HL-60 (cell line): ENCODE results near the gene MDM1.

ENCODE experiments used
- CTCF ChIP-seq: IDR thresholded peaks from one replicate; pipeline ENCODE4 v1.5.1; 2011; ENCODE audit warnings: low read length, control low read depth, inconsistent platforms; ENCODE audit not compliant: insufficient read depth
- POLR2AphosphoS5 ChIP-seq: IDR thresholded peaks from 2 replicates; pipeline ENCODE4 v1.6.1; 2012; ENCODE audit warnings: low read depth
- REST ChIP-seq: IDR thresholded peaks from 2 replicates; pipeline ENCODE4 v1.6.1; 2012; ENCODE audit warnings: low read depth; ENCODE audit not compliant: insufficient replicate concordance
- SPI1 ChIP-seq: IDR thresholded peaks from 2 replicates; pipeline ENCODE4 v1.6.1; 2012; ENCODE audit warnings: low read depth, mild to moderate bottlenecking, borderline replicate concordance

- TF ChIP-seq POLR2AphosphoS5, result no peak
- no peak for TF ChIP-seq CTCF
- TF ChIP-seq SPI1, result no peak
- TF ChIP-seq REST, result no peak
Observed at GRCh38 chr12:68350753-68351152, 18.6 kb upstream of the MDM1 start.
